NCI-H2171 (cell line): Measurements from ENCODE around the gene RGS9.
A peak's percentile ranks its signal among the peaks of the same experiment; 100 is the strongest.
"Not testable (repeated sequence)": the region's sequence is repeated elsewhere in the genome, so short reads cannot be mapped to it uniquely, and the experiment has no call there.

Experiments used
- DNase-seq: peaks from one replicate; lab custom pipeline; 2025; lab: John Stamatoyannopoulos, UW

Gene RGS9

GRCh38 chr17:65183736-65184135 lies 46.6 kb downstream of the RGS9 start:
- no peak for DNase-seq

GRCh38 chr17:65184235-65184959 lies 47.2 kb downstream of the RGS9 start:
- no peak for DNase-seq

GRCh38 chr17:65185062-65185461 lies 47.9 kb downstream of the RGS9 start:
- DNase-seq: no peak

- DNase-seq: no peak
These were observed 48.7 kb downstream of the RGS9 start for GRCh38 chr17:65185668-65186382.

GRCh38 chr17:65190467-65191097 lies 53.4 kb downstream of the RGS9 start:
- DNase-seq: no peak

- no peak for DNase-seq
These were observed 54.9 kb downstream of the RGS9 start for GRCh38 chr17:65191811-65192740.

- DNase-seq: no peak
These were observed 56.1 kb downstream of the RGS9 start for GRCh38 chr17:65193305-65193704.

- no peak for DNase-seq
These were observed 56.6 kb downstream of the RGS9 start for GRCh38 chr17:65193716-65194293.

GRCh38 chr17:65194670-65195334 lies 57.6 kb downstream of the RGS9 start:
- DNase-seq: no peak

GRCh38 chr17:65195716-65196115 lies 58.5 kb downstream of the RGS9 start:
- no peak for DNase-seq

GRCh38 chr17:65196617-65197016 lies 59.4 kb downstream of the RGS9 start:
- no peak for DNase-seq

GRCh38 chr17:65197201-65197600 lies 60.0 kb downstream of the RGS9 start:
- no peak for DNase-seq

GRCh38 chr17:65198653-65199382 lies 61.6 kb downstream of the RGS9 start:
- peak; percentile 38 for DNase-seq

- no peak for DNase-seq
These were observed 64.2 kb downstream of the RGS9 start for GRCh38 chr17:65201331-65201730.

GRCh38 chr17:65202844-65203571 lies 65.8 kb downstream of the RGS9 start:
- DNase-seq: no peak

- no peak for DNase-seq
These were observed 66.8 kb downstream of the RGS9 start for GRCh38 chr17:65204001-65204400.

GRCh38 chr17:65205655-65206054 lies 68.5 kb downstream of the RGS9 start:
- no peak for DNase-seq

- DNase-seq: not testable (repeated sequence)
These were observed 70.3 kb downstream of the RGS9 start for GRCh38 chr17:65207448-65207847.

GRCh38 chr17:65208717-65209116 lies 71.5 kb downstream of the RGS9 start:
- no peak for DNase-seq

GRCh38 chr17:65218261-65218660 lies 81.1 kb downstream of the RGS9 start:
- no peak for DNase-seq
